Cardiac muscle cell (in vitro differentiated cells and primary cell): Measurements from ENCODE around the gene PRKCH. TPM values are rescaled to one million over a fixed set of nuclear protein-coding genes. Genes with fewer than 3 reads are reported as not detected.

Source experiments
- DNase-seq, 2 donors: peaks; one replicate each; pipeline versions ENCODE4 v3.0.0 to v3.0.0-alpha.2; 2010 to 2017; ENCODE audit warnings: low read depth in 1 of 2, low spot score in 1 of 2
- H3K27ac ChIP-seq: fragments of 200-600 bp; sonication (generic); 2 replicates; pipeline ENCODE4 v1.5.1; 2016
- H3K27me3 ChIP-seq: fragments of 200-600 bp; sonication (generic); 2 replicates; pipeline ENCODE4 v1.6.0; 2016; ENCODE audit warnings: control low read depth
- H3K36me3 ChIP-seq: fragments of 200-600 bp; sonication (generic); 2 replicates; pipeline ENCODE4 v1.5.1; 2016; ENCODE audit warnings: control low read depth
- H3K4me1 ChIP-seq: fragments of 200-600 bp; sonication (generic); 2 replicates; pipeline ENCODE4 v1.8.1; 2017; ENCODE audit warnings: low read depth, mild to moderate bottlenecking, mixed run types
- H3K4me3 ChIP-seq: fragments of 200-600 bp; sonication (generic); 2 replicates; pipeline ENCODE4 v1.5.1; 2016; ENCODE audit warnings: mild to moderate bottlenecking
- H3K9me3 ChIP-seq: fragments of 200-600 bp; sonication (generic); 2 replicates; pipeline ENCODE4 v1.5.1; 2017; ENCODE audit warnings: low read depth, mild to moderate bottlenecking, control low read depth
- polyA plus RNA-seq: library from polyadenylated mRNA; unstranded; fragments of >200 nt; fragmentation: Nextera tagmentation; extraction: Ambion mirVana; gene quantifications from 2 replicates; pipeline ENCODE4 v1.2.1, GENCODE V29; 2016
- total RNA-seq: library from RNA; depleted of rRNA; stranded (reverse); fragments of >200 nt; gene quantifications from 2 replicates; pipeline ENCODE4 v1.2.3, GENCODE V29; 2016
- TF ChIP-seq, protein P1 (sequence below): IDR thresholded peaks from 2 replicates; pipeline ENCODE4 v1.5.1; 2012; ENCODE audit warnings: low read depth, mild to moderate bottlenecking, low read length

The PRKCH gene
- total and polyA plus RNA-seq, 2 experiments from 2014 or later = 51.0 to 128 TPM

GRCh38 chr14:61296719-61297502, 24.5 kb upstream of the PRKCH start:
- H3K27ac ChIP-seq = no peak overlapping the region
- H3K27me3 ChIP-seq = no peaks in the 10 kb centered on the region
- H3K4me1 ChIP-seq = peaks cover 8% of the 10 kb centered on the region
- no peaks in the 10 kb centered on the region for H3K9me3 ChIP-seq
- DNase-seq = peak; percentile 54 to 71
- TF ChIP-seq, protein P1, sequence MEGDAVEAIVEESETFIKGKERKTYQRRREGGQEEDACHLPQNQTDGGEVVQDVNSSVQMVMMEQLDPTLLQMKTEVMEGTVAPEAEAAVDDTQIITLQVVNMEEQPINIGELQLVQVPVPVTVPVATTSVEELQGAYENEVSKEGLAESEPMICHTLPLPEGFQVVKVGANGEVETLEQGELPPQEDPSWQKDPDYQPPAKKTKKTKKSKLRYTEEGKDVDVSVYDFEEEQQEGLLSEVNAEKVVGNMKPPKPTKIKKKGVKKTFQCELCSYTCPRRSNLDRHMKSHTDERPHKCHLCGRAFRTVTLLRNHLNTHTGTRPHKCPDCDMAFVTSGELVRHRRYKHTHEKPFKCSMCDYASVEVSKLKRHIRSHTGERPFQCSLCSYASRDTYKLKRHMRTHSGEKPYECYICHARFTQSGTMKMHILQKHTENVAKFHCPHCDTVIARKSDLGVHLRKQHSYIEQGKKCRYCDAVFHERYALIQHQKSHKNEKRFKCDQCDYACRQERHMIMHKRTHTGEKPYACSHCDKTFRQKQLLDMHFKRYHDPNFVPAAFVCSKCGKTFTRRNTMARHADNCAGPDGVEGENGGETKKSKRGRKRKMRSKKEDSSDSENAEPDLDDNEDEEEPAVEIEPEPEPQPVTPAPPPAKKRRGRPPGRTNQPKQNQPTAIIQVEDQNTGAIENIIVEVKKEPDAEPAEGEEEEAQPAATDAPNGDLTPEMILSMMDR = peak; percentile 74
- no peaks in the 10 kb centered on the region for H3K36me3 ChIP-seq
- H3K4me3 ChIP-seq = no peak overlapping the region

DNA sequence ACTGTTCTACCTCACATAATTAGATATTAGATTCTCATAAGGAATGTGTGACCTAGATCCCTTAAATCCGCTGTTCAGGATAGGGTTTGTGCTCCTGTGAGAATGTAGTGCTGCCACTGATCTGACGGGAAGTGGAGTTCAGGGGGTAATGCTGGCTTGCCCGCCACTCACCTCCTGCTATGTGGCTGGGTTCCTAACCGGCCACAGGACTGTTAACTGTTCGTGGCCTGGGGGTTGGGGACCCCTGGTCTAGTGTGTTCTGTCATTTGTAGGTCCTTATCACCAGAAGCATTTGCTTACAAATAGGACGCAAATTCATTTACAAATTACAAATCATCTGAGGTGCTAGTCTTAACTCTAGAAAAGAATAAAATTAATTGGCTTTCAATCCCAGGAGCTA, 23.8 kb upstream of the PRKCH start:
- H3K9me3 ChIP-seq = no peaks in the 10 kb centered on the region
- no peak for DNase-seq
- no peaks in the 10 kb centered on the region for H3K36me3 ChIP-seq
- TF ChIP-seq, protein P1 = no peak
- no peak overlapping the region for H3K27ac ChIP-seq
- H3K27me3 ChIP-seq = no peaks in the 10 kb centered on the region
- H3K4me1 ChIP-seq = peaks cover 8% of the 10 kb centered on the region
- H3K4me3 ChIP-seq = no peak overlapping the region

DNA sequence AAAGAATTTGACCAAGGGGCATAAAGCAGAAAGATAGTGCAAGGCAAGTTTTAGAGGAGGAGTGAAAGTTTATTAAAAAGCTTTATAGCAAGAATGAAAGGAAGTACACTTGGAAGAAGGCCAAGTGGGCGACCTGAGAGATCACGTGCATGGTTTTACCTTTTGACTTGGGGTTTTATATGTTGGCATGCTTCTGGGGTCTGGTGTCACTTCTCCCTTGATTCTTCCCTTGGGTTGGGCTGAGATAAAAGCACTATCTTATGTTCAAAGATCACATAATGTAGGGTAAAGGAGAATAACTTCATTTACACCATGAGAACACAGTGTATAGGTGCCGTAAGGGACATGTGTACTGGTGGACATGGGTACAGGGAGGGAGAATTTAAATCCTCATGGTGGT, 22.6 kb upstream of the PRKCH start:
- DNase-seq = no peak
- H3K4me1 ChIP-seq = peaks cover 2% of the 10 kb centered on the region
- no peaks in the 10 kb centered on the region for H3K36me3 ChIP-seq
- no peak overlapping the region for H3K4me3 ChIP-seq
- no peak overlapping the region for H3K27ac ChIP-seq
- no peaks in the 10 kb centered on the region for H3K27me3 ChIP-seq
- no peaks in the 10 kb centered on the region for H3K9me3 ChIP-seq
- TF ChIP-seq, protein P1 = no peak

GRCh38 chr14:61300209-61300608, 21.2 kb upstream of the PRKCH start:
- no peaks in the 10 kb centered on the region for H3K9me3 ChIP-seq
- H3K4me3 ChIP-seq = no peak overlapping the region
- no peak overlapping the region for H3K27ac ChIP-seq
- DNase-seq = no peak
- TF ChIP-seq, protein P1 = no peak
- no peaks in the 10 kb centered on the region for H3K27me3 ChIP-seq
- peaks cover 2% of the 10 kb centered on the region for H3K4me1 ChIP-seq
- H3K36me3 ChIP-seq = no peaks in the 10 kb centered on the region

DNA sequence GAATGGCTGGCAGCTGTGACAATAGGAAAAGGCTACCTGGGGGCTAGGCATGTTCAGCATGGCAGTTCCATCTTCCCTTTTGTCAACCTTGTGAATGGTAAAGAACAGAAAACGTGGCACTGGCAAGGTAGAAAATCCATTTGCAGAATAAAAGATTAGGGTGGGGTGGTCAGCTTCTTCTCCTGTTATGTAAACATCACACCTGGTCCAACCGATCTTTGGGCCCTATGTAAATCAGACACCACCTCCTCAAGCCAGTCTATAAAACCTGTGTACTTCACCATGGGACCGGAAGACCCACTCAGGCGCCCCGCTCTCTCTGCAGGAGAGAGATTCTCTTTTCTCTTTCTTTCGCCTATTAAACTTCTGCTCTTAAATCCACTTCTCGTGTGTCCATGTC, 20.6 kb upstream of the PRKCH start:
- DNase-seq = no peak
- no peak overlapping the region for H3K27ac ChIP-seq
- H3K36me3 ChIP-seq = no peaks in the 10 kb centered on the region
- H3K9me3 ChIP-seq = no peaks in the 10 kb centered on the region
- H3K4me1 ChIP-seq = peaks cover 2% of the 10 kb centered on the region
- TF ChIP-seq, protein P1 = no peak
- H3K4me3 ChIP-seq = no peak overlapping the region
- H3K27me3 ChIP-seq = no peaks in the 10 kb centered on the region
